Left lung (tissue), 10 donors: ENCODE measurements around the gene SPINK4. TPM values are rescaled to one million over a fixed set of nuclear protein-coding genes. Genes with fewer than 3 reads are reported as not detected.

Source experiments
- ATAC-seq: fragments of 200-7000 bp; cut with Tn5 transposase; one replicate; pipeline ENCODE4 v1.9.1; 2020; ENCODE audit warnings: moderate library complexity
- DNase-seq, 4 donors: peaks; one replicate each; pipeline ENCODE4 v3.0.0-alpha.2; 2013 to 2020
- H3K27ac ChIP-seq, 2 donors: fragments of 200-600 bp; sonication (generic) in 1 of 2; one replicate each; pipeline versions ENCODE4 v1.5.0 to v1.8.0; 2020 to 2021
- H3K27me3 ChIP-seq, 2 donors: fragments of 200-600 bp; sonication (generic) in 1 of 2; one replicate each; pipeline versions ENCODE4 v1.5.0 to v1.8.0; 2020 to 2021
- H3K36me3 ChIP-seq, 2 donors: fragments of 200-600 bp; sonication (generic) in 1 of 2; one replicate each; pipeline versions ENCODE4 v1.5.0 to v1.8.0; 2020 to 2021
- H3K4me1 ChIP-seq, 2 donors: fragments of 200-600 bp; one replicate each; pipeline ENCODE4 v1.8.0; 2021
- H3K4me3 ChIP-seq, 2 donors: fragments of 200-600 bp; sonication (generic) in 1 of 2; one replicate each; pipeline versions ENCODE4 v1.5.0 to v1.8.0; 2020 to 2021; ENCODE audit warnings: mild to moderate bottlenecking in 1 of 2
- H3K9me3 ChIP-seq, 2 donors: fragments of 200-600 bp; sonication (generic) in 1 of 2; one replicate each; pipeline versions ENCODE4 v1.5.0 to v1.8.0; 2020 to 2021
- CTCF ChIP-seq, 2 donors: fragments of 200-600 bp; sonication (generic) in 1 of 2; IDR thresholded peaks; one replicate each; pipeline versions ENCODE4 v1.5.0 to v1.8.0; 2021; ENCODE audit warnings: antibody characterized with exemption in 2 of 2
- intact Hi-C, 2 donors: fragments of 100-400 bp; cut with DNase I; formaldehyde crosslinking; loops; one replicate each; pipeline versions ENCODE4 v1.11.2 to v1.14.2; 2022
- polyA plus RNA-seq, 6 donors: library from polyadenylated mRNA; unstranded; fragments of 120-200 nt; gene quantifications; one replicate each; pipeline ENCODE4 v1.2.1, GENCODE V29; 2013; ENCODE audit not compliant: insufficient read length in 6 of 6
- total RNA-seq, 2 donors: library from RNA; stranded (reverse); fragmentation: NEBNext Ultra II Directional; extraction: Animal tissue kit (Norgen Biotek cat#: 25700); gene quantifications; one replicate each; pipeline ENCODE4 v1.2.1, GENCODE V29; 2021
- donor health status: DM: no; HTN: yes; CAD: no.
- donor health status: DM: no; HTN: no; CAD: no.

SPINK4 gene
- total and polyA plus RNA-seq, 8 donors, result not detected

- intact Hi-C loops, result no loop called here
- TF ChIP-seq CTCF (IDR thresholded peaks at IDR 0.05), result no peak
- peak; percentile 9 for ATAC-seq
Measured at GRCh38 chr9:33264003-33264472, 24.1 kb downstream of the SPINK4 start.

GRCh38 chr9:33264473-33265177 lies 24.7 kb downstream of the SPINK4 start, which contains the start of the genes BAG1 and CHMP5:
BAG1 (minus strand) TSS chr9:33264708.
CHMP5 (plus strand) TSS chr9:33265049; CDS start chr9:33265079, 30 bp downstream.
- TF ChIP-seq CTCF (IDR thresholded peaks at IDR 0.05), result peak in 1 of 2 donors; percentile 27
- ATAC-seq, result peak; percentile 99

More at GRCh38 chr9:33264003-33264472, 24.1 kb downstream of the SPINK4 start:
- peak in 3 of 4 donors; percentile 35 to 88 (median 75) for DNase-seq
- Histone ChIP-seq H3K36me3 (peaks cover 0 to 68% of the 10 kb centered on the region in 2 donors), H3K4me1 (peaks cover 11 to 44% of the 10 kb centered on the region in 2 donors), H3K27me3 (no peaks in the 10 kb centered on the region), H3K27ac (peak overlapping the region; percentile 87 to 95), H3K9me3 (no peaks in the 10 kb centered on the region), H3K4me3 (peak overlapping the region; percentile 88 to 96)

GRCh38 chr9:33265211-33265865 lies 25.4 kb downstream of the SPINK4 start:
- intact Hi-C loops, result no loop called here
- ATAC-seq (no peak), DNase-seq (peak in 1 of 4 donors; percentile 28)
- peaks cover 0 to 68% of the 10 kb centered on the region in 2 donors for H3K36me3 ChIP-seq
- no peak for TF ChIP-seq CTCF (IDR thresholded peaks at IDR 0.05)
- no peaks in the 10 kb centered on the region for H3K27me3 ChIP-seq
- H3K4me1 ChIP-seq, result peaks cover 11 to 44% of the 10 kb centered on the region in 2 donors
- peak overlapping the region; percentile 58 to 96 for H3K4me3 ChIP-seq
- peak overlapping the region; percentile 80 to 95 for H3K27ac ChIP-seq
- no peaks in the 10 kb centered on the region for H3K9me3 ChIP-seq

More at GRCh38 chr9:33264473-33265177, 24.7 kb downstream of the SPINK4 start, which contains the start of the genes BAG1 and CHMP5:
- peaks cover 0 to 68% of the 10 kb centered on the region in 2 donors for H3K36me3 ChIP-seq
- peak within 1 kb of the TSS; percentile 88 to 96 for H3K4me3 ChIP-seq
- intact Hi-C loops, result no loop called here
- peak within 1 kb of the TSS; percentile 87 to 95 for H3K27ac ChIP-seq
- peaks cover 11 to 44% of the 10 kb centered on the region in 2 donors for H3K4me1 ChIP-seq
- H3K27me3 ChIP-seq, result no peaks in the 10 kb centered on the region
- H3K9me3 ChIP-seq, result no peaks in the 10 kb centered on the region
- DNase-seq, result peak; percentile 99 to 100 (median 100)

- H3K4me1 ChIP-seq, result peaks cover 11 to 39% of the 10 kb centered on the region in 2 donors
- peaks cover 0 to 68% of the 10 kb centered on the region in 2 donors for H3K36me3 ChIP-seq
- no peak for DNase-seq
- H3K4me3 ChIP-seq, result no peak overlapping the region
- no peak for ATAC-seq
- no peaks in the 10 kb centered on the region for H3K27me3 ChIP-seq
- intact Hi-C loops, result no loop called here
- no peak for TF ChIP-seq CTCF (IDR thresholded peaks at IDR 0.05)
- H3K27ac ChIP-seq, result no peak overlapping the region
- no peaks in the 10 kb centered on the region for H3K9me3 ChIP-seq
Measured at GRCh38 chr9:33267151-33267767, 27.3 kb downstream of the SPINK4 start.
